ENCODE measurements around the gene HPSE2.

- no peak for TF ChIP-seq POLR2AphosphoS5 (IDR thresholded peaks at IDR 0.05; ENCODE audit: low read depth, low read length)
- no peak for TF ChIP-seq TAF1 (IDR thresholded peaks at IDR 0.05; ENCODE audit: borderline replicate concordance, insufficient read depth, low read length)
- no peak for TF ChIP-seq REST (IDR thresholded peaks at IDR 0.05; ENCODE audit: insufficient read depth in 1 of 2, low read depth in 2 of 2, low read length in 2 of 2)
- TF ChIP-seq SIN3A (IDR thresholded peaks at IDR 0.05; ENCODE audit: borderline replicate concordance, insufficient read depth, low read length) = no peak
- no peak for TF ChIP-seq FOXP2 (optimal IDR thresholded peaks at IDR 0.05; ENCODE audit: borderline replicate concordance, extremely low read depth, extremely low read length, insufficient read depth)
Measured at GRCh38 chr10:98461500-98461842, 774.2 kb downstream of the HPSE2 start.

Measured in PFSK-1 (cell line).